ENCODE results near the gene MRTFA. TPM values are rescaled to one million over a fixed set of nuclear protein-coding genes. Genes with fewer than 3 reads are reported as not detected.

MRTFA gene
- total RNA-seq, 1 donor from 2014 or later, result 53.0 TPM

- no peak for TF ChIP-seq CTCF (IDR thresholded peaks at IDR 0.05; ENCODE audit: insufficient read depth, low read length, poor library complexity, severe bottlenecking)
- no peaks in the 10 kb centered on the region for H3K27me3 ChIP-seq (ENCODE audit: control insufficient read depth, insufficient read depth, low read length)
- H3K36me3 ChIP-seq (ENCODE audit: control insufficient read depth, insufficient read depth, low read length), result no peaks in the 10 kb centered on the region
- H3K4me3 ChIP-seq (ENCODE audit: low read depth, low read length), result no peak overlapping the region
- DNase-seq (ENCODE audit: low read depth), result no peak
Observed at GRCh38 chr22:40425082-40425481, 211.4 kb downstream of the MRTFA start.

GRCh38 chr22:40423882-40424640, 212.5 kb downstream of the MRTFA start:
- Histone ChIP-seq H3K27me3 (ENCODE audit: control insufficient read depth, insufficient read depth, low read length) (no peaks in the 10 kb centered on the region), H3K36me3 (ENCODE audit: control insufficient read depth, insufficient read depth, low read length) (no peaks in the 10 kb centered on the region), H3K4me3 (ENCODE audit: low read depth, low read length) (no peak overlapping the region)
- DNase-seq (ENCODE audit: low read depth), result no peak
- no peak for TF ChIP-seq CTCF (IDR thresholded peaks at IDR 0.05; ENCODE audit: insufficient read depth, low read length, poor library complexity, severe bottlenecking)

DNA sequence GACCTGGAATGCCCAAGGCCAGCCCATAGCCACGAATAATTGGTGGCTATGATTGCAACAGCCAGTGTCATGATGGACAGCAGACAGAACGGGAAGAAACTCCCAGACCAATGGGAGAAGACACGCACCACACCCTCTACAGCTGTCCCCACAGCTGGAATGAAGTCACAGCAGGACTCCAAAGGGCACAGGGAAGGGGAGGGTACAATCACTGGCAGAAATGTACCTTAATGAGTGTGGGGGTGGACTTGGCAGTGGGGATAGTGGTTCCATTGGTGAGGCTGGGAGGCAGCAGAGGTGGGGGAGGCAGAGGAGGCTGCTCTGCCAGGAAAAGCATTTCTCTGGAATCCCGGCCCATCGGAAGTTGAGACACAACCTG, 213.2 kb downstream of the MRTFA start:
- no peak for TF ChIP-seq CTCF (IDR thresholded peaks at IDR 0.05; ENCODE audit: insufficient read depth, low read length, poor library complexity, severe bottlenecking)
- H3K36me3 ChIP-seq (ENCODE audit: control insufficient read depth, insufficient read depth, low read length), result no peaks in the 10 kb centered on the region

GRCh38 chr22:40422558-40423309, 213.8 kb downstream of the MRTFA start:
- DNase-seq (ENCODE audit: low read depth), result no peak
- TF ChIP-seq CTCF (IDR thresholded peaks at IDR 0.05; ENCODE audit: insufficient read depth, low read length, poor library complexity, severe bottlenecking), result no peak
- H3K36me3 ChIP-seq (ENCODE audit: control insufficient read depth, insufficient read depth, low read length), result no peaks in the 10 kb centered on the region

More for the DNA sequence above, 213.2 kb downstream of the MRTFA start:
- DNase-seq (ENCODE audit: low read depth), result no peak
- H3K27me3 ChIP-seq (ENCODE audit: control insufficient read depth, insufficient read depth, low read length), result no peaks in the 10 kb centered on the region
- H3K4me3 ChIP-seq (ENCODE audit: low read depth, low read length), result no peak overlapping the region

GRCh38 chr22:40421941-40422340, 214.6 kb downstream of the MRTFA start:
- no peak overlapping the region for H3K4me3 ChIP-seq (ENCODE audit: low read depth, low read length)
- no peak for TF ChIP-seq CTCF (IDR thresholded peaks at IDR 0.05; ENCODE audit: insufficient read depth, low read length, poor library complexity, severe bottlenecking)
- no peaks in the 10 kb centered on the region for H3K36me3 ChIP-seq (ENCODE audit: control insufficient read depth, insufficient read depth, low read length)
- H3K27me3 ChIP-seq (ENCODE audit: control insufficient read depth, insufficient read depth, low read length), result no peaks in the 10 kb centered on the region
- no peak for DNase-seq (ENCODE audit: low read depth)

More at GRCh38 chr22:40422558-40423309, 213.8 kb downstream of the MRTFA start:
- Histone ChIP-seq H3K27me3 (ENCODE audit: control insufficient read depth, insufficient read depth, low read length) (no peaks in the 10 kb centered on the region), H3K4me3 (ENCODE audit: low read depth, low read length) (no peak overlapping the region)

Measured in kidney epithelial cell (primary cell).